Superior temporal gyrus (tissue), 1 donor: ENCODE results near the gene RYK.
"Not testable (repeated sequence)": the region's sequence is repeated elsewhere in the genome, so short reads cannot be mapped to it uniquely, and the experiment has no call there.

ENCODE experiments used
- DNase-seq: peaks from one replicate; pipeline ENCODE4 v3.0.0-alpha.2; 2016; ENCODE audit errors: extremely low spot score

RYK gene

DNA sequence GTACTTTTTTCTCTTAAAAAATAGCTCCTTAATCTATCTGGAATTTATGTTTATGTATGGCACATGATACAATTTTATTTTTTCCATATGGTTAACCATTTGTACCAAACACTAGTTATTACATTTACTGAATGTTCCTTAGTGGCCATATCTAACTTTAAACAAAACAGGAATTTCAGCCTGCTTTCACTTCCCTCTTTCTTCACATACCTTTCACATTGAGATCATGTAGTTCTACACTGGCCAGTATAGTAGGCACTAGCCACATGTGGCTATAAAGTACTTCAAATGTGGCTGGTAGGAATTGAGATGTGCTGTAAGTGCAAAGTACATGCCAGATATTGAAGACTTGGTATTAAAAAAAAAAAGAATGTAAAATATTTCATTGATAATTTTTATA, 4.7 kb upstream of the RYK start:
- DNase-seq, result no peak

DNA sequence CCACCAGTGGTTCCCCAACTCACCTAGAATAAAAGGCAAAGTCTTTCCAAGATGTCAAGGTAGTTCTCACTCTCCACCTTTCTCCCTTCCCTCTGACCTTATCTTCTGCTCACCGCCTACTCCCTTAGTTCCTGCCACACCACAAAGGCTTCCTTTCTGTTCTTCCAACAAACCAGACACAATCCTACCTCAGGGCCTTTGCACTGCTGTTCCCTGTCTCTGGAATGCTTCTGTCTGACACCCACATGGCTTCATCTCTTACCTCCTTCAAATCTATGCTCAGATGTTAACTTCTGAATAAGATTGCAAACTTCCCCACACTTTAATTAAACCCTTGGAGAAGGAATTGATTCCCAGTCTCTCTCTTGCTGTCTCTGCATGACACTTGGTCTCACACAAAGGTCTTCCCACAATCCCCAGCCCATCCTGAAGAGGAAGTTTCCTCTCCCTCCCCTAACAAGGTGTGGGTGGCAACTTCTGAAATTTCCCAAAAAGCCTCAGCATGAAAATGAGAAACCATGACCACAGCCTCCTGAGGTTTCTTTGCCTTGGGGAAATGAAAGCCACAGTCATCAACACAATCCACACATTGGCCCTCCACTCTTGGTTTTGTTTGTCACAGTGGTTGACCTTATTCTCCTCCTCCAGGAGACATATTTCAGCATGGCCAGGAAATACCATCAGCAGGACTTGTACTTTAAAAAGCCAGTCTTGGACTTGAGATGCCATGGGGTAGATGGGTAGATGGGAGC, 3.0 kb upstream of the RYK start:
- no peak for DNase-seq

DNA sequence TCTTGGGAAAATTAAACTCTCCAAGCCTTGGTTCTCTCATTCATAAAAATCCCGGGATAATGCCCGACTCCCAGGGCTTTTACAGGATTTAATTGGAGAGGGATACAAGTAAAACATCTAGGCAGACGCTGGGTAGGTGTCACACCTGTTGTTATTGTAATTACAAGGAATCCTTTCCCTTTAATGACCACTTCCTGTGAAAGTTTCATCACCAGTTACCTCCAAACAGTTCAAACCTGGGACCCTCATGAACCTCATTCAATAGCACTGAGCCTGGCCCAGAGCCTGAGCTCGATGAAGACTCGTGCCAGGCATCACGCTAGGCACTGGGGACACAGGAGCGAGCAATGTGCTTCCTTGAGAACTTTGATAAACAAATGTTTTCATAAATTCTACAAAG, 2.1 kb upstream of the RYK start:
- no peak for DNase-seq

DNA sequence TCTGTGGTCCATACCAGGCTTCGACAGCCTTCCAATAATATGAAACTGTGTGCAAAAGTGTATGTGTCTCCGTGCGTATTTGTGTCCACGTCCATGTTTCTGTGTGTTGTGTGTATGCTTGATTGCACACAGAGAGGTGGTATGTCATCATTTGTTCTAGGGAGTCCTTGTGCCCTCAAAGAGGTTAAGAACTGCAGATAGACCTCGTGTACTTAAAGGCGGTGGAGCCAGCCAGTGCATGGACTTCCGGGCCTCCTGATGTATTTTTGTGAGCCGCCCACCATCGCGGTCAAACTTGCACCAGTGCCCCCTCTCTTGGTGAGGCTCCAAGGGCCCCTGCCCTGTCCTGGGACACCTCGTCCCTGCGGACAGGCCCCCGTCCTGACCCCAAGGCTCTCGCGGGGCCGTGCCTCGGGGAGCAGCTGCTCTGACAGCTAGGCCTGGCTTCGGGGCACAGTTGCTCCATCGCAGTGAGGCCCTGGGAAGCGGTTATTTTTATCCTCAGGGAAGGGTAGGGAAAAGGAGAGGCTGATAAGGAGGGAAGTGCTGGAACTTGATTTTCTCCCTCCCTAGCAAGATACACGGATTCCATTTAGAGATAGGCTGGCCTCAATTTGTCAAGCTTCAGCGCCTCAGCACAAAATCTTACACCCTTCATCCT, 1.2 kb upstream of the RYK start:
- DNase-seq, result no peak

DNA sequence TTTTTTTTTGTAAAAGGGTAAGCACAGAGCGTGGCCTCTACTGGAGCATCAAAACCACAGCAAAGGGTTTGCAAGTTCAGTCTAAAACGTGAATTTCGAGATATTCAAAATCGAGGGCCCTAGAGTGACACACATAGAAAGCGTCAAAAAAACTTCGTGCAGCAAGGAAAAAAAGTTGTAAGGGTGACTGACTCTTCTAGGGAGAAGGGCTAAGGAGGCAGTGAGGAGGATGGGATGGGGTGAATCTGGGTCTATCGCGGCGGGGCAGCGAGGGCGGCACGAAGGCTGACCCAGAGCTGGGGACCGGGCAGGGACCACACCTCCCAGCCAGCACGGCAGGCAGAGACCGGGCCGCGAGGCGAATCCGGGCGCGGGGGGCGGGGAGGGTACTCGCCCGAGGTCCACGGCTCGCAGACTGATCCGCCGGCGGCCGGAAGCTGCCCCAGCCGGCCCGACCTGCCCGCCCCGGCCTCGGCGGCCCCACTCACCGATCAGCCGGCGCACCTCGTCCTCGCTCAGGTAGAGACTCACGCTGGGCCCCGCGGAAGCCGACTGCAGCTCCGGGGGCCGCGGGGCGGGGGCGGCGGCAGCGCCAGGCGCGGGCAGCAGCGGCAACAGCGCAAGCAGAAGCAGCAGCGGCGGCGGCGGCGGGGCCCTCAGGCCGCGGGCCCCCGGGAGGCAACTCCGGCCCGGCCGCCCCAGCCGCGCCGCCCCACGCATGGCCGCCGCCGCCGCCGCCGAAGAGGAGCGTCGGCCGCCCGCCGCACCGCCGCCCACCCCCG, 533 bp downstream of the RYK start:
- DNase-seq, result peak; percentile 22

DNA sequence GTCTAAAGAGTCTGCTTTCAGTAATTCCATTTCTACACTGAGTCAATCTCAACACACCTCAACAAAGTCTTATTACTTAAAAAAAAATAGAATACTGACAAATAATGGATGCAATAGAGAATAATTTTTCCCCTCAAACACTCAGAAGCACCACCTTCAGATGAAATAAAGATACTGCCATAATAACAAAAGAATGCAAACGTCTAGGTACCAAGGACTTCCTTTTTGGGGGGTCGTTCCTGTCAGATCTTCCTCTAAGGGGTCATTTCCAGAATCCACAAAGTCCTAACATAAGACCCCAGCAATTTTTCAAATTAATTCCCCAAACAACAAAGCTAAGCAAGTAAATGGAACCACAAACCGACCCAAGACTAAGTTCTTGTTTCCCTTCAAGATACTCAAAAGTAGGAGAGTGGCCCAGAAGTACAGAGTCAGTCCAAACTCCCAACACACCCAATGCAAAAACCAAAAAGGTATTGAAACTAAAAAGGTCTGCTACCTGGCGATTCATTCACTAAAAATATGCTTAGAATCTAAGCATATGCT, 1.3 kb downstream of the RYK start:
- peak; percentile 33 for DNase-seq

DNA sequence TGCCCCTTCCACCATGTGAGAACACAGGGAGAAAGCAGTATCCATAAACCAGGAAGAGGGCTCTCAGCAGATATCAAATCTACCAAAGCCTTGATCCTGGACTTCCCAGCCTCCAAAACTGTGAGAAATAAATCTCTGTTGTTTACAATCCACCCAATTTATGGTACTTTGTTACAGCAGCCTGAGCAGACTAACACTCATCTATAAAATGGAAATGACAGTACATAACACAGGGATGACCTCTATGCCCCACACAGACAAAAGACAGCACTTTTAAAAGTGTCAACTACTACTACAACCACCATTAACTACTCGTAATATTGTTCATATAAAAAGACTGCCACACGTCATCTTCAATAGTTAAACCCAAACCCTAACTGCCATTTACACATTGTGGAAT, 5.7 kb downstream of the RYK start:
- no peak for DNase-seq

DNA sequence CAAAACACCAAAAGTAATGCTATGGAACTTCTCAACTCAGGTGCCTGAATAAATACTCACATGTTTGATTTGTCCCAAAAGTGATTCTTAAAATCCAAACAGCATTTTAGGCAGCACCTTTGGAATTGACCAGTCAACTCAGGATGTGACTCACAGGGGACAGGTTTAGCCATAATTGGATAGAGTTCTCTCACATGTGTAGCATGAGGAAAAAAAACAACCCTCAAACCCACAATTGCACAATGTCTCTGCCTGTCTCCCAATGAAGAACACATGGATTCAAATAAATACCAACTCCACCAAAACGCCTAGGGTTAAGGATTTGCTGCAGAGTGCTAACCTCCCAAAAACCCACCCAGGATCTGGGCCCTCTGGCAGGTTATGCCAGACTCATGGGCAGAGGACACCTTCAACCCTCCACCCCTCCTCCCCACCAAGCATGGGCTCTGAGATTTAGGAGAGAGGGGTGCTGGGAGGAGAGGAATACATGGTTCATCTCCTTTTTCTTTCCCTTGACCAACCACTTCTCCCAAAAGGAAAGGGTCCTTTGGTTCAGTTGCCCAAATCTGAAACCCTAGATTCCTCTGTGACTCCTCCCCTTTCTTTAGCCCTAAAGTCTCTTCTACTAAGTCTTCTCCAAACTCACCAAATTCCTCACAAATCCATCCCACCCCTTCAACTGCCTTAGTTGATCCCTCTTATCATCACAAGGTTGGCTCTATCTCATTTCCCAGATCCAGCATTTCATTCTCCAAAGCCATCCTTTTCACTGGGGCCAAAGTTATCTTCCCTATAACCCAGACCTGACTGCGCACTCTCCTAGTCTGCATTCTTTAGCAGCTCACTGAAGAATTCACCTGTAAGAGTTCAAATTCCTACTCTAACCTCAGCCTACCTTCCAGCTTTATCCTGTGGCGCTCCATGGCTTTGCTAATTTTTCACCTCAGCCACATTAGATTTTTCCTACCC, 7.7 kb downstream of the RYK start:
- no peak for DNase-seq

DNA sequence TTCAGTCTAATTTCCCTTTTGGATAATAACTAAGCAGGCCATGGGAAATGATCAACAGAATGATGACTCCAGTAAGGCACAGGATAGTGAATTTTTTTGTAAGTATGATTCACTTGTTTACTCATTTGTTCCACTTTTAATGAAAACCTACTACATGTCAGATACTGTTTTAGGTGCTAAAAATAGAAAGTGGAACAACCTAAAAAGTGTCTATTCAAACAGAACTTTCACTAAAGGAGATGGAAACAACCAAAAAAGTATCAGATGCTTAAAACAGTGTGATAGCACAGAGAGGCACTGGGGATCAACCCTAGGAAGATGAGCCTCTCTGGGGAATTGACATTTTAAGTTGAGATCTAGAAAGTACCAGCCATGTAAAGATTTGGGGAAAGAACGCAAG, 11.1 kb downstream of the RYK start:
- no peak for DNase-seq

DNA sequence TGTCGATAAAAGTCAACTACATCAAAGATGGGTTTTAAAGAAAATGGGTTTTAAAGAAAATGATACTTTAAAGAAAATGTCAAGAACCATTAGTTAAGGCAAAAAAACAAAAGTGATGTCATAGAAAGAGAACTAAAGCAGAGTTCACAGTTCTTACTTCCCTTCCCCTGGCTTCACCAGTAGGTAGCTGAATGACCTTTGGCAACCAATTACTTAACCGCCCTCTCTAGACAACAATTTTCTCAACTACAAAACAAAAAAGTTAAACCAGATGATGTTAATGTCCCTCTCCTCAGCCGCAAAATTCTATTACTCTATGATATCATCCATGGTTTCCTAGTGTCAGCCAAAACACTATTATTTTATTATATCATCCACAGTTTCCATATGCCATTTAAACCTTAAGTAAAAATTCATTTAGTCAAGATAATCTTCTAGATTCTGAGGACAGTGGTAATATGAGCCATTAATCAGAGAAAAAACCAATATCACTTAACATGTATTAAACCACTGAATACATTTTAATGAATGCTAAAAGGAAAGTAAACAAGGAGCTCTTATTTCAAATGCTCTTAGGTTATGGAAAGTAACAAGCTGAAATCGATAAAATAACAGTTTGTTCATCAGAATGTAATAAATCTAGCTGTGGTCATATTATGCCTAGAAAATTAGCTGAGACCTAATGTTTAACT, 13.1 kb downstream of the RYK start:
- DNase-seq, result no peak

DNA sequence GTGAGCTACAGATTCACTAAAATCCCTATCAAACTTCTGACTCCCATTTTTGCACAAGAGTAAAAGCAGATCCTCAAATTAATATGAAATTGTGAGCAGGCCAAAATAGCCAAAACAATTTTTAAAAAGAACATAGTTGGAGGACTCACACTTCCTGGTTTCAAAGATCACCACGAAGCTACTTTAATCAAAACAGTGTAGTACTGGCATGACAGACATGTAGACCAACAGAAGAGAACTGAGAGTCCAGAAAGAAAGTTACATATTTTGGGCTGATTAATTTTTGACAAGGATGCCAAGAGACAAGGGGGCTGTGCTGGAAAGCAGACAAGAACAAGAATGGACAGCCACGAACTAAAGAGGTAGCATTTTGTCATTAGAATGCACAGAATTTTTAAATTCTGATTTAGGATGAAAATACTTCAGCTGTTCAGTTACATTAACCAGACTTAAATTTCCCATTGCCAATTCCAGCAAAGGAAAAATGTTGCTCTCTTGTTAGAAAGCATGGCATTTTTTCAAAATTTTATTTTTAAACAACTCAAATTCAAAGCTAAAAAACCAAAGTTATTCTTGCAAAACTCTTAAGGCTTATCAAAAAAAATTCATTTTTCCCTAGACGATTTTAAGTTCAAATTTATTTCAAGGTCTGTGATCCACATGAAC, 14.0 kb downstream of the RYK start:
- DNase-seq, result no peak

DNA sequence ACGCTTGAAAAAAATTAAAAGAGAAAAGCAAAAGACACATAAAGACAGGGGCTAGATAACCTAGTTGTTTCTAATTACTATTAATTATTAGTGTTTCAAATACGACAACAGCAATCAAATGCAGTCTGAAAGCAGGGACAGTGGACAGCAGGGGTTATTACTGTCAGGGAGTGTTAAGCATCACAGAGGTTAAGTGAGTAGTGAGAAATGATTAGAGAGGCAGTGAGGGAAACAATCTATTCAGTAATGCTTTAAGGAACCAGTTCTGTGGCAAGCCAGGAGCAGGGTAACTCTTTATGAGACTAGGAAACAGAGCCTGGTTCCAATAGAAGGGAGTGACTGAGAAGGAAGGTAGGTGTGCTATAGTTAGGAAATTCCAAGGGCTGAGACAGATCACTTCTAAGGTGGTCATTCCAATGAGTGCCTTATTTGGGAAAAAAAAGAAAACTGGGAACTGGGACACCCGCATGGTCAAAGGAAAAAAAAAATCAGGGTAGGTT, 15.0 kb downstream of the RYK start:
- no peak for DNase-seq

DNA sequence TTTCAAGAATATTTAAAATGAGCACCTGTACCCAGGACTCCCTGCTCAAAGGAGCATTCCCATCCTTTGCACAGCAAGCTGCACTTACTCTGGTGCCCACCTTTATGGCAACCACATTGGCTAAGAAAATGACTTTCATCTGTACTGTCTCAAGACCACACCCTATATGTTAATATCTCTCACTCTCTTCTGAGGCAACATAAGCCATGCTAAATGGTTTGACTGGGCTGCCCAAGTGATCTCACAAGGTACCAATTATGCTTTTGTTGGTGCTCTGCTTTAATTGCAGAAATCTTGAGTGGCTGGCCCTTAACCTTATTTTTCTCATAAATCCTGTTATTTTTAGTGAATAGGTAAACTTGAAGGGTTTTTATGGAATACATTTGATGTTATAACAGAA, 17.7 kb downstream of the RYK start:
- DNase-seq, result no peak

DNA sequence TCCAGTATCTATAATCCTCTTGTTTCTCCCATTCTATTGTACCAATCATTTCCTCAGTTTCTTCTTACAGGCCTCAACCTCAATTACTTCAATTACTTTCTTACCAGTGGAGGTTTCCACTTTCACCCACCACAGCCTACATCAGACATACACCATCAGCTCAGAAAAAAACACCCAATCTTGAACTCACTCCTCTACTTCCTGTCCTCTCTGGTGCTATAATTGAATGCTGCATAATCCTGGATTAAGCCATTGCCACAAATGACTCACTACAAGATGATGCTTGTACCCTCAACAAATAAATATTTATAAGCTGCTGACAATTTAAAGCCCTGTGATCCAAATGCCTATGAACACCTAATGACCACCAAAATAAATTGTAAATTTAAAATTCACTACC, 18.5 kb downstream of the RYK start:
- DNase-seq, result no peak

DNA sequence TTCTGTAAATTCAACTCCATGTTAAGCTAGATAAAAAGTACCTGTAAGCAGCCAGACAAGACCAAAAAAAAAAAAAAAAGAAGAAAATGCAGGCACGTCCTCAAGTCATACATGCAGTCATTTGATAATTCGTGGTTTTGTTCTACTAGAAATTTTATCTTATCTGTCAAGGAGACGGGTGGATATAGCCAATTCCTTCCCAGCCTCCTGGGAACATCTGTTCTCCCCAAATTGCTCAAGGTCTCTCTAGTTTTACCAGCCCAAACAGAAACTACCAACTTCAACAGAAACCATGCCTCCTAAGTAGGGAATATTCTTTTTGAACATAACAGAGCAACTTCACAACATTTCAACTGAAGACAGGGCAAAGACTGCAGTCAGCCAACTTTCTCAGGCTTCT, 19.5 kb downstream of the RYK start:
- DNase-seq, result no peak

DNA sequence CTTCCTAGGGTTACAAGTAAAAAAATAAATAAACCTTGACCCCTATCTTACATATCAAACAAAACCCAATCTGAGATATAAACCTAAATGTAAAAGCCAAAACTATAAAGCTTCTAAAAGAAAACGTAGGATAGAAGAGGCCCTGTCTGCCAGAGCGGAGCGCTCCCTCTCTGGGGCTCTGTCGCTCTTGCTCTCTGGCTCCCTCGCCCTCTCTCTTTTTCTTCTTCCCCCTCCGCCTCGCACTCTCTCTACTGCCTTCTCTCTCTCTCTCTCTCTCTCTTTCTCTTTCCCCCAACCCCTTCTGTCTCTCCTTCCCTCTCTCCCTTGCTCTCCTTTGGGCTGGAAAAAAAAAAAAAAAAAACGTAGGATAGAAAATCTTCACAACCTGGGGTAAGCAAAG, 21.6 kb downstream of the RYK start:
- DNase-seq, result no peak

DNA sequence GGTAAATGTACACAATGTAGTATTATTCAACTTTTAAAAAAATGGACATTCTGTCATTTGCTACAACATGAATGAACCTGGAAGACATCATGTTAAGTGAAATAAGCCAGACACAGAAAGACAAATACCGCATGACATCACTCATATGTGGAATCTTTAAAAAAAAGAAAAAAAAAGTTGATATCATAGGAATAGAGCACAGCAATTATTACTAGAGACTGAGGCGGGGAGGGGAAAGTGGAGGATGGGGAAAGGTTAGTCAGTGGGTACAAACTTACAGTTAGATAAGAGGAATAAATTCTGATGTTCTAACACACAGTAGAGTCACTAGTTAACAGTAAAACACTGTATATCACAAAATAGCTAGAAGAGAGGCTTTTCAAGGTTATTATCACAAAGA, 22.2 kb downstream of the RYK start:
- no peak for DNase-seq

DNA sequence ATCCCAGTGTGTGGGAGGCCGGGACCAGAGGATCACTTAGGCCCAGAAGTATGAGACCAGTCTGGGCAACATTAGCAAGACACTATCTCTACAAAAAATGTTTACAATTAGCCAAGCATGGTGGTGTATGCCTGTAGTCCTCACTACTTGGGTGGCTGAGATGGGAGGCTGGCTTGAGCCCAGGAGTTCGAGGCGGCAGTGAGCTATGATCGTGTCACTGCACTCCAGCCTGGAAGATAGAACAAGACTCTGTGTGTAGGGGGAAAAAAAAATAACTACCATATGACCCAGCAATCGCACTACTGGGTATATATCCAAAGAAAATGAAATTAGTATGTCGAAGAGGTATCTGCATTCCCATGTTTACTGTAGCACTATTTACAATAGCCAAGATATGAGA, 22.6 kb downstream of the RYK start:
- no peak for DNase-seq

DNA sequence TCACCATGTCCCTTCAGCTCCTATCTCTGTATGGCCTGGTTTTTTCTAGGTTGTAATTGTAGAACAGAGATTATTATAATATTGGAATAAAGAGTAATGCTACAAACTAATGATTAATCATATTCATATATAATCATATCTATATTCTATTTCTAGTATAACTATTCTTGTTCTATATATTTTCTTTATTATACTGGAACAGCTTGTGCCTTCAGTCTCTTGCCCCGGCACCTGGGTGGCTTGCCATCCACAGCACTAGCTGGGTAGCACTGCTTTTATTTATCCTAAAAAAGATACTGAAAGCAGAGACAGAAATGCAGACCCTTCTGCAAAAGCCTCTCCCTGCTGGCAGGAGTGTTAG, 25.9 kb downstream of the RYK start:
- not testable (repeated sequence) for DNase-seq

DNA sequence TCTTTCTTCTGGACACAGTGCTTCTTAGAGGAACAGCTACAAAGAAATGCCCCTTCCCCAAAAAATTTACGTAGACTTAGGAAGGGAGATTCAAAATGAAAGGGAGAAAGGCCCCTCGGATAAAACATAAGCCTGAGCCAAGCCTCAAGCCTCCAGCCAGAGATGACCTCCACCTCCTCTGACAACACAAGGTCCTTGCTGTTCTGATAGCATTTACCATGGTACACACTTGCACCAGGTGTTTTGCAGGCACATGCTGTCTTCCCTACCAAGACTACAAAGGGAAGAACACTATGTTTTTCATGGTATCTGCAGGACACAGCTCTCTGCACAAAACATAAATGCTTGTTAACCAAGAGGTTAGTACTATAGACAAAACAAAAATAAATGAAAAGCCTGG, 27.8 kb downstream of the RYK start:
- no peak for DNase-seq
